SJCRH30 (cell line): ENCODE measurements around the gene TXNDC16. TPM values are rescaled to one million over a fixed set of nuclear protein-coding genes. Genes with fewer than 3 reads are reported as not detected.

ENCODE experiments used
- DNase-seq, 2 experiments: peaks; one replicate each; pipeline ENCODE4 v3.0.0-alpha.2; 2015 to 2020
- H3K27ac ChIP-seq: fragments of 250-450 bp; sonication (Bioruptor Pico); 2 replicates; pipeline ENCODE4 v1.5.1; 2020; ENCODE audit warnings: mild to moderate bottlenecking, moderate library complexity
- H3K27me3 ChIP-seq: fragments of 250-450 bp; sonication (Bioruptor Pico); 2 replicates; pipeline ENCODE4 v1.5.1; 2020; ENCODE audit warnings: mild to moderate bottlenecking, moderate library complexity
- H3K36me3 ChIP-seq: fragments of 250-450 bp; sonication (Bioruptor Pico); 2 replicates; pipeline ENCODE4 v1.5.1; 2020; ENCODE audit warnings: mild to moderate bottlenecking, moderate library complexity
- H3K4me1 ChIP-seq: fragments of 250-450 bp; sonication (Bioruptor Pico); 2 replicates; pipeline ENCODE4 v1.5.1; 2020; ENCODE audit warnings: mild to moderate bottlenecking, moderate library complexity
- H3K4me3 ChIP-seq: fragments of 250-450 bp; sonication (Bioruptor Pico); 2 replicates; pipeline ENCODE4 v1.5.1; 2020; ENCODE audit warnings: mild to moderate bottlenecking, moderate library complexity
- H3K9me3 ChIP-seq: fragments of 250-450 bp; sonication (Bioruptor Pico); replicated peaks from 2 replicates; pipeline ENCODE4 v1.5.1; 2020; ENCODE audit warnings: mild to moderate bottlenecking, moderate library complexity
- total RNA-seq: library from RNA; depleted of rRNA; stranded (reverse); fragments of >200 nt; shearing (Covaris generic); gene quantifications from 2 replicates; pipeline ENCODE4 v1.2.3, GENCODE V29; 2014

The TXNDC16 gene
- total RNA-seq, 1 experiment from 2014 or later = 10.3 TPM

DNA sequence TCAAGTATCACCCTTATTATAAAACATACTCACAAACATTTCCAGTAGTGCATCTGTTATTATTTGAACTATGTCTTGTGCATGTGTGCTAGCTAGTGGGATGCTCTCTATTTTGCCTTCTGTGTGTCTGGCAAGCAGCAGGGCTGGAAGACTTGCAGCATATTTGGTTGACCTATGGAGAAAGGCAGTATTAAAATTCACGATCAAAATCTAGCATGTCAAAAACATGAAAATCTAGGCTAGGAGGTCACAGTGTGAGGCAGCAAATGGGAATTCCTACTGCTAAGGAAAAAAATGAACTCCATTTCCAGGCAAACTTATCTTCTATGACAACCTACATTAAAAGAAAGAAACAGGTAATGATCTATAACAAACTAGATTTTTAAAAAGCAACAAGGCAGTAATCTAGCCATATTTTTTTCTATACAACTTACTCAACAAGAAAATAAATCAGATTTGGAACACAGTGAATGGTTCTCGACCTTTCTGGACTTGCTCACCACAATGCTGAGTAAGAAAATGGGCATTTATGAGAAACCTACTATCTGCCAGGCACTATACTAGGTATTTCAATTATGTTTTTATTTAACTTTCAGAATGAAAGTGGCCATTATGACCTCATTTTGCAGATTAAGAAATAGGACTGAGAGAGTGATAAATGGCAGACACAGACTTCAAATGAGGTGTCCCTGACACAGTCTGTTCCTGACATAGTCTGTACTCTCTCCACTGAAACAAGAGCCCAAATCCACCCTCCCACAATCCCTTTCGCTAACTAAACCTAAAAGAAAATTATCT lies 96.8 kb downstream of the TXNDC16 start:
- Histone ChIP-seq H3K4me1 (peaks cover 4% of the 10 kb centered on the region; the same call in 1 of the 2 replicates), H3K27ac (no peak overlapping the region), H3K27me3 (no peaks in the 10 kb centered on the region), H3K9me3 (no peaks in the 10 kb centered on the region), H3K36me3 (no peaks in the 10 kb centered on the region), H3K4me3 (no peak overlapping the region)
- DNase-seq = no peak

DNA sequence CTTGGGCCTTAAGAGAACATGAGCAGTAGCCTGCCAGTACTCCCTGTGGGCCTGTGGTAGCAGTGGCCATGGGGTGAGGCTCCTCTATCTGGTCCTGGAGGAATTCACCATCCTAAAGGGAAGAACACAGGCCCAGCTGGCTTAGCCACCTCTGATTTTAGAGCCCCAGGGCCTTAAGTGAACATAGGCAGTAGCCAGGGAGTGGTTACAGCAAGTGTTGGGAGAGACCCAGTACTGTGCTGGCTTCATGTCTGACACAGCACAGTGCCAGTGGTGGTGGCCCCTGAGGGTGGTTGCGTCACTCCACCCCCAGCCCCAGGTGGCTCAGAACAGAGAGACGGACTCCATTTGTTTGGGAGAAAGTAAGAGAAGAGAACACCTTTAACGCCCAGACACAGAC lies 105.1 kb downstream of the TXNDC16 start:
- H3K27me3 ChIP-seq = no peaks in the 10 kb centered on the region
- no peaks in the 10 kb centered on the region for H3K9me3 ChIP-seq
- H3K4me3 ChIP-seq = no peak overlapping the region
- no peak for DNase-seq
- H3K27ac ChIP-seq = no peak overlapping the region
- H3K36me3 ChIP-seq = no peaks in the 10 kb centered on the region
- no peaks in the 10 kb centered on the region for H3K4me1 ChIP-seq

DNA sequence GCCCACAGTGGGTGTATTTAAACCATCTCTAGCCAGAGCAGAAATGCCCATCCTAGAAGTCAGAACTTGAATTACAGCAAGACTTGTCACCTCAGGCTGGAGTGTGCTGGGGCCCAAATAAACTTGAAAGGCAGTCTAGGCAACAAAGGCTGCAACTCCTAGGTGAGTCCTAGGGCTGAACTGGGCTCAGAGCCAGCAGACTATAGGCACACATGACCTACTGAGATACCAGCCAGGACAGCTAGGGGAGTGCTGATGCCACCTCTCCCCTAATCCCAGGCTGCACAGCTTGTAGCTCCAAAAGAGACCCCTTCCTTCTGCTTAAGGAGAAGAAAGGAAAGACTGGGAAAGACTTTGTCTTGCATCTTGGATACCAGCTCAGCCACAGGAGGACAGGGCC lies 106.0 kb downstream of the TXNDC16 start:
- no peak overlapping the region for H3K4me3 ChIP-seq
- H3K9me3 ChIP-seq = no peaks in the 10 kb centered on the region
- no peaks in the 10 kb centered on the region for H3K4me1 ChIP-seq
- H3K27me3 ChIP-seq = no peaks in the 10 kb centered on the region
- no peaks in the 10 kb centered on the region for H3K36me3 ChIP-seq
- DNase-seq = no peak
- no peak overlapping the region for H3K27ac ChIP-seq

DNA sequence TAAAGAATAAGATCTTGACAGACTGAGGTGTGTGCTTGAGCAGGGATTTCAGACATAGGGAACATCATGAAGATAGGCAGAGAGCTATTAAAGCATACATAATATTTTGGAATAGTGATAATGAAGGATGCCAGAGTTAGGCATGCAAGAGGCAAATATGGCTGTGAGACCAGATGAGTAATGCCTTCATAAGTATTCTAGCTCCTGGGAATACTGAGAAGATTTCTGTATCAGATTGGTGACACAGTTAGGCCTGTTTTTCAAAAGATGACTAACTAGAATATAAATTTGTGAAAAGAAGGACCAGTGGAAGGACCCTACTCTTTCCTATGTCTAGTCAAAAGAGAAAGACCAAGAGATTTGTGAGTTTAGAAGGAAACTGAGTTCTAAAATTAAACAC lies 108.8 kb downstream of the TXNDC16 start:
- no peak overlapping the region for H3K27ac ChIP-seq
- H3K4me1 ChIP-seq = no peaks in the 10 kb centered on the region
- H3K27me3 ChIP-seq = no peaks in the 10 kb centered on the region
- no peaks in the 10 kb centered on the region for H3K9me3 ChIP-seq
- no peak overlapping the region for H3K4me3 ChIP-seq
- H3K36me3 ChIP-seq = no peaks in the 10 kb centered on the region
- no peak for DNase-seq

DNA sequence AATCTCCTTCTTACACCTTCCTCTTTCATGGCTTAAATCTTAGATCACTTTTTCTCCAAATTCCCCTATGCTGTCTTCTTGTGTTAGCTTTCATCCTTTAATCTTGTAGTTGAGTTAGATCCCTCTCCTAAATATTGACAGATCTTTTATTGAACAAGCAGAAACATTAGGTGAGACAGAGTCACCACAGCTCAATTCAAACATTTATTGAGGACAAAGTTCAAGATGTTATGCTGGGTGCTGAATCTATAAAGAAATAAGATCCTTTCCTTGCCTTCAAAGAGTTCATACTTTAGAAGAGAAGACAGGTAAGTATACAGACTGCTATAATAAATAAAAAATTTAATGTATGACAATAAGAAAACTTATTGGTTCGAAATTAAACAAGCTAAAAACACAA lies 109.7 kb downstream of the TXNDC16 start:
- Histone ChIP-seq H3K36me3 (no peaks in the 10 kb centered on the region; the same call in 1 of the 2 replicates), H3K4me1 (no peaks in the 10 kb centered on the region), H3K27ac (no peak overlapping the region), H3K27me3 (no peaks in the 10 kb centered on the region), H3K9me3 (no peaks in the 10 kb centered on the region), H3K4me3 (no peak overlapping the region)
- DNase-seq = no peak

DNA sequence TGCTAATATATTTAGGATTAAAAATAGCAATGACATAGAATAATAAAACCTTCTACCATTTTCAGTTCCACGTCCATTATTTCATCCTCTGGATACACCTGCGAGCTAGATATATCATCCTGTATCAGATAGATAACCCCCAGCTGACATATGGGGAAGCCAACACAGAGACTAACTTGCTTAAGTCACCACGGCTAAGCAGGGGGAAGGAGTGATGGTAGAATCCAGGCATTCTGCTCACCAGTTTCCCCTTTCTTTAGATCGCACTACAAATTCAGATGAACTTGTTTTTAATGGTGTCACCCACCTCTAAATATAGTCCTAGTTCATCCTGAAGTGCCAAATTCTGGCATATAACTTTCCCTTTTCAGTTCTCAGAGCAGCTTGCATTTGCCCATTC lies 110.1 kb downstream of the TXNDC16 start:
- no peaks in the 10 kb centered on the region for H3K4me1 ChIP-seq
- H3K36me3 ChIP-seq = no peaks in the 10 kb centered on the region; the same call in 1 of the 2 replicates
- H3K27ac ChIP-seq = no peak overlapping the region
- no peaks in the 10 kb centered on the region for H3K27me3 ChIP-seq
- no peak for DNase-seq
- no peak overlapping the region for H3K4me3 ChIP-seq
- no peaks in the 10 kb centered on the region for H3K9me3 ChIP-seq

DNA sequence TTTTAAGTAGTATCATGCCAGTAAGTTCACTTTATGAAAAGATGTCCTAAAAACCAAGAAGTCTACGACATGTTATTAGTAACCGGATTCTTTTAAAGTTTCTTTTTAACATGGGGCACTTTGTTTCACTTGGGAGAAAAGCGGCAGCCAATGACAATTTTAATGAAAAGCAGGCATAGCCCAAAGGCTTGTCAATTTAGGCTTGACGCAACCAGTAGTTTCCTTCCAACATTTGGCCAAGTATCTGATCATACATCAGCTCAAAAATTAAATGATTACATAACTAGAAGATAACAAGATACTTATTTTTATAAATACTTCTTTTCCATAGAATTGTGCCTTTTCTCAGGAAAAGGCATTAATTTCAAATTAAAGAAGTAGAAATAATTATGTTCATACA lies 112.8 kb downstream of the TXNDC16 start:
- Histone ChIP-seq H3K27ac (no peak overlapping the region), H3K4me3 (no peak overlapping the region), H3K27me3 (no peaks in the 10 kb centered on the region), H3K36me3 (no peaks in the 10 kb centered on the region; the same call in 1 of the 2 replicates), H3K4me1 (no peaks in the 10 kb centered on the region), H3K9me3 (no peaks in the 10 kb centered on the region)
- no peak for DNase-seq

DNA sequence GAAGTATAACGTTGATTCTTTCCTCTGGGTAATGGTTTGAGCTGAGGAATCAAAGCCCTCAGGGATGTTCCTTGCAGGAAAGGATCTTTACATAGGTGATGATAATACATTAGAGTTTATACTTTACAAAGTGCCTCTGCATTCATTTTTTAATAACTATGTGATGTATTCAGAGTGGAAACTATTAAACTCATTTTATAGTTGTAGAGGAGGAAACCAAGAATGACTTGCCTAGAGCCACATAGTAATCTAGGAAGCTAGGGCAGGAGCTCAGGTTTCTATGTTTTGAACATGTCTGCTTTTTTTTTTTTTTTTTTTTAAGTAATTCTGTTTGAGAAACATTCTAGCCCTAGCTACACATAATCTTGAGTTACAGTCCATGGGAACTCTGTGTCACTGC lies 117.3 kb downstream of the TXNDC16 start:
- no peak for DNase-seq
- H3K36me3 ChIP-seq = no peaks in the 10 kb centered on the region; the same call in 1 of the 2 replicates
- no peaks in the 10 kb centered on the region for H3K9me3 ChIP-seq
- H3K27me3 ChIP-seq = no peaks in the 10 kb centered on the region
- no peaks in the 10 kb centered on the region for H3K4me1 ChIP-seq
- no peak overlapping the region for H3K4me3 ChIP-seq
- no peak overlapping the region for H3K27ac ChIP-seq

DNA sequence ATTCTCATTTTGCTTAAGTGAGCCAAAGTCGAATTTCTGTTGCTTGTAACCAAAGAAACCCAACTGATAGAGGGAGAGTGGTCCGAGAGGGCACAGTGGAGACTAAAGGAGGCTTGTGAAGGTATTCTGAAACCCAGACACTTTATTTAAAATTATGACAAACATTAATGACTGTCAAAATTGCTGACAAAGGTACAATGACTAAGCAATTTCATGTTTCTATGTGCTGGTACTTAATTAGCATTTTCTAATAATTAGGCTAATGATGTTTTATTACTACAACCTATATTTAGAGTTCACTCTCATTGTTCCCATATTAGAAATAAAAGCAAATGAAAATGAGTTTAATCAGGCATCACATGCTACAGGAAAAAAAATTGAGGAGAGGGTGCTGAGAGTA lies 121.8 kb downstream of the TXNDC16 start:
- H3K9me3 ChIP-seq = no peaks in the 10 kb centered on the region
- H3K27me3 ChIP-seq = no peaks in the 10 kb centered on the region
- H3K4me1 ChIP-seq = no peaks in the 10 kb centered on the region
- no peak overlapping the region for H3K4me3 ChIP-seq
- no peak for DNase-seq
- H3K36me3 ChIP-seq = no peaks in the 10 kb centered on the region
- H3K27ac ChIP-seq = no peak overlapping the region

DNA sequence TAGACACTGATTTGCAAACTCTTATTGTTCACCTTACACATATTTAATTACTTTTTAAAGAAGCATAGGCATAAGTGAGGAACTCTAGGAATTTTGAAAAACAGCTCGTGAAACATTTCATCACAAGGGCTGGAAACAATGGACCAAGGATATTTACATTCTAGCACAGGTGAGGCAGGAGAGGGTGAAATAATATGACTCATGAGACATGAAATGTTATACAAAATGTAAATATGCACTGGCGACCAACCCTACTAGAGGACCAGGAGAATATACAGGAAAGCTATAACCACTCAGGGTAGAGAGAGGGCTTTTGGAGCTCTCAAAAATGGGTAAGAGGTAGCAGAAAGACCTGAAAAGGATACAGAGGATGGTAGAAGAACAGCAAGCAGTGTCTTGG lies 122.9 kb downstream of the TXNDC16 start:
- H3K27me3 ChIP-seq = no peaks in the 10 kb centered on the region
- no peaks in the 10 kb centered on the region for H3K9me3 ChIP-seq
- no peak overlapping the region for H3K27ac ChIP-seq
- no peaks in the 10 kb centered on the region for H3K36me3 ChIP-seq
- no peaks in the 10 kb centered on the region for H3K4me1 ChIP-seq
- no peak for DNase-seq
- no peak overlapping the region for H3K4me3 ChIP-seq

DNA sequence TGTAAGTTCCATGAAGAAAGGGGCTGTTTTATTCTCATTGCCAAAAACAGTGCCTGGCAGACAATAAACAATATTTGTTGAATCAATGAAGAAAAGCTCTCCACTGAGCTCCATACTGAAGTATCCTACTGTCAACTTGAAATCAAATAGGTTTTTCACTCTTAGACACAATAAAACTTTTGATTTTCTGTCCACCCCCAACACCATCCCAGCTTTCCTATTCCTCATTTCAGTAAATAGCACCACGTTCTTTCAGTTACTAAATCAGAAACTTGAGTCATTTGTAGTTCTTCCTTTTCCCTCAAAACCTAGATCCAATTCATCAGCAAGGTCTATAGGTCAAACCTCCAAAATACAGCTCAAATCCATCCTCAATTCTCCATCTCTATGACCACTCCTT lies 124.8 kb downstream of the TXNDC16 start:
- H3K9me3 ChIP-seq = no peaks in the 10 kb centered on the region
- no peaks in the 10 kb centered on the region for H3K4me1 ChIP-seq
- no peak for DNase-seq
- H3K36me3 ChIP-seq = no peaks in the 10 kb centered on the region
- H3K4me3 ChIP-seq = no peak overlapping the region
- H3K27me3 ChIP-seq = no peaks in the 10 kb centered on the region
- no peak overlapping the region for H3K27ac ChIP-seq

DNA sequence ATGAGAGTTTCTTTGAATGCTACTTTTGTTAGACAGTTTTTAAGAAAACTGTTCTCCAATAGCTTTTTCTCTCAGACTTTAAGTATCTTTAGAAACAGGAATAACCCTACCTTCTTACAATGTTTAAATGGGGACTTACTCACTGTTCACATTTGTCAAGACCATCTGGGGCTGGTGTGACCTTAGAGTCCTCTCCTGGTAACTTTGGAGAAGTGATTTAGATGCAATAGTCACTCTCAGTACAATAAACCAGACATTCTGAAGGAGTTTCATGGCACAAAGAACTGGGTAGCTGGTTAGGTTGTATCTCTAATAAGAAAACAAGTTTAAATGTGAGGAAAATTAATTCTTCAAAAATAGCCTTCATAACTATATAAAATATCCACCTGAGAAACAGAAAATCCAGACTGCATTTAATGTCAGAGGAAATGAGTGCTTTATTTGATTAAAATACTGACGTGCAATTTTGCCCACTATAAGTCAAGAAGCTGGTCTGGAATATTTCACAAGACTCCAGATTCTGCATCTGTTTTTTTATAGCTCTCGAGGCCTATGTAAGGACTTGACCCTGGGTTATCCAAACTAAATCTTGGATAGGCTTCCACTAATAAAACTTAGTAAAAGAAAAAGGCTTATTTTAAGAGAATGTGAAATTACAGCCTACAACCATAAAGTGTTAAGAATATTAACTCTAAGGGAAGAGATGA lies 129.5 kb downstream of the TXNDC16 start:
- DNase-seq = no peak
- Histone ChIP-seq H3K4me1 (no peaks in the 10 kb centered on the region), H3K9me3 (no peaks in the 10 kb centered on the region), H3K4me3 (no peak overlapping the region), H3K36me3 (no peaks in the 10 kb centered on the region), H3K27ac (no peak overlapping the region), H3K27me3 (no peaks in the 10 kb centered on the region)

DNA sequence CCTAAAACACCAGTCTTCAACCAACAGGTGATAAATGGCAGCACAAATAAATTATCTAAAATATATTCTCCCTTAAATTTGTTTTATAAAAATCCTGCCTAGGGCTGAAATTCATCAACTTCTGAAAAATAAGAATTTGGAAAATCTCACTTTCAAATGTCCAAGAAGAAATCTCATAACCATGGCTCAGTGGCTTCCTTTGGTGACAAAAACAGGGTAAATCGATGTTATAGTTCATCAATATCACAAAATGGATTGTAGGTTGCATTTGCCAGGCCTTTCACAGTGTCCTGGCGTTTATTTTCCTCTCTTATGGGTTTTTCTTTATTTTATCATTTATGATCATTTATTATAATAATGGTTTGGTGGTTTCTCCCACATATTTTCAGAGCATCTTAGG lies 135.2 kb downstream of the TXNDC16 start:
- DNase-seq = no peak
- no peak overlapping the region for H3K4me3 ChIP-seq
- H3K36me3 ChIP-seq = no peaks in the 10 kb centered on the region
- no peak overlapping the region for H3K27ac ChIP-seq
- H3K4me1 ChIP-seq = no peaks in the 10 kb centered on the region
- H3K9me3 ChIP-seq = no peaks in the 10 kb centered on the region
- no peaks in the 10 kb centered on the region for H3K27me3 ChIP-seq

DNA sequence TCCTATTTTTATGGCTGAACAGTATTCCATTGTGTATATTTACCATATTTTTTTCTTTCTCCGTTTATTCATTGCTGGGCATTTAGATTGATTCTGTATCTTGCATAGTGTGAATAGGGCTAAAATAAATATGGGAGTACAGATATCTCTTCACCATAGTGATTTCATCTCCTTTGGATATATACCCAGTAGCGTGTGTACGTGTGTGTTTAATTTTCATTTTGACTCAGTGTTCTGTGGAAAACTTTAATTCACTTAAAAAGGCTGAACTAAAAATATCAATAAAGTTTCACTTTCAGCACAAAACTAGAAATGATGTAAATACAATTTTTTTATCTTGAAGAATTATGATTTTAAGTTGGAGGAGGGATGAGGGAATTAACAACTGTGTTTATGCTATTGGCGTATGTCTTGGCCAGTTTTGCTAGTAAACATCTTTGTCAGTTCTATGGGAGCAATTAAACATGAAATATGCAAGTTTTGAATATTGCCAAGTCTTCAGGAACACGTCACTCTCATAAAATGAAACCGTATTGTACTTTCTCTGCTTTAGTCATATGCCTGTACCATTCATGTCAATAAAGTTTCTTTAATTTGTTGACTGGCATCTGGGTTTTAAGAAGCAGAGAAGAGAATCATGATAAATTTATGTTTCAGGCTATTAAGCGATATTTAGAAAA lies 138.4 kb downstream of the TXNDC16 start:
- DNase-seq = no peak
- Histone ChIP-seq H3K9me3 (no peaks in the 10 kb centered on the region), H3K36me3 (no peaks in the 10 kb centered on the region), H3K4me1 (no peaks in the 10 kb centered on the region), H3K27me3 (no peaks in the 10 kb centered on the region), H3K27ac (no peak overlapping the region), H3K4me3 (no peak overlapping the region)

DNA sequence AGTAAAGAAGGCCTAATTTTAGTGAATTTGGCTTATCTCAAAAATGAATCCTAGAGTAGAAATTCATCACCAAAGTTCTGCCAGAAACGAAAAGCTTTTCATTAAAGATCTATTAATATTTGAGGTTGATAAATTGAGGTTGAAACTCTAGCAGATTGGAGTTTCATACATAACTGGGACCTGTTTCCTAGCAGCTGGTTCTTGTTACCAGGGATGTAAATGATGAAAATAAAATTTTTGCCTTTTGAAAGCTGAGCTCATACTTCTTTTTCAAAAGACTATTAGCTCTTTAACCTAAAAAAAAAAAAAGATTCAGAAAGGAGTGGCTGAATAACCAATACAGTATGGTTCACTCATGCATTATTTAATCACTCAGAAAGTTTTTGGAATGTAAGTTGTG lies 139.9 kb downstream of the TXNDC16 start:
- H3K9me3 ChIP-seq = no peaks in the 10 kb centered on the region
- DNase-seq = no peak
- H3K4me3 ChIP-seq = no peak overlapping the region
- no peak overlapping the region for H3K27ac ChIP-seq
- no peaks in the 10 kb centered on the region for H3K4me1 ChIP-seq
- H3K27me3 ChIP-seq = no peaks in the 10 kb centered on the region
- no peaks in the 10 kb centered on the region for H3K36me3 ChIP-seq
